ENCODE data around the gene IL20RB. TPM values are rescaled to one million over a fixed set of nuclear protein-coding genes. Genes with fewer than 3 reads are reported as not detected.

Gene IL20RB
- total RNA-seq, 2 donors from 2014 or later, result 3.4 to 8.7 TPM

DNA sequence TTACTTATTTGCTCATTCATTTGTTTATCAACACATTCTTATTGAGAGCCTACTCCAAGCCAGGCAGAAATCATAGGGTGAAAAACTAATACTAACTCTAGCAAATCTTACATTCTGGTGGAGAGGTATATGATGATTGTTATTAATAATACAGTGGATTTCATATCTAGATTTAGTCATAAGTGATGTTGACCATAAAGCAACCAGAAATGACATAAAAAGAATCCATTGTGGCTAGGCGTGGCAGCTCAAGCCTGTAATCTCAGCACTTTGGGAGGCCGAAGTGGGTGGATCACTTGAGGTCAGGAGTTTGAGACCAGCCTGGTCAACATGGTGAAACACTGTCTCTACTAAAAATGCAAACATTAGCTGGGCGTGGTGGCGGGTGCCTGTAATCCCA, 26.2 kb upstream of the IL20RB start:
- H3K4me1 Mint-ChIP-seq (ENCODE audit: low read depth in 2 of 2), result peaks cover 38 to 42% of the 10 kb centered on the region in 2 donors
- H3K27me3 Mint-ChIP-seq, result no peaks in the 10 kb centered on the region
- peaks cover 6% of the 10 kb centered on the region for H3K36me3 Mint-ChIP-seq
- H3K9me3 Mint-ChIP-seq, result no peaks in the 10 kb centered on the region
- DNase-seq (ENCODE audit: low spot score) (no peak), ATAC-seq (no peak)
- H3K27ac Mint-ChIP-seq, result peak overlapping the region in 1 of 2 donors; percentile 52
- no peak overlapping the region for H3K4me3 Mint-ChIP-seq

DNA sequence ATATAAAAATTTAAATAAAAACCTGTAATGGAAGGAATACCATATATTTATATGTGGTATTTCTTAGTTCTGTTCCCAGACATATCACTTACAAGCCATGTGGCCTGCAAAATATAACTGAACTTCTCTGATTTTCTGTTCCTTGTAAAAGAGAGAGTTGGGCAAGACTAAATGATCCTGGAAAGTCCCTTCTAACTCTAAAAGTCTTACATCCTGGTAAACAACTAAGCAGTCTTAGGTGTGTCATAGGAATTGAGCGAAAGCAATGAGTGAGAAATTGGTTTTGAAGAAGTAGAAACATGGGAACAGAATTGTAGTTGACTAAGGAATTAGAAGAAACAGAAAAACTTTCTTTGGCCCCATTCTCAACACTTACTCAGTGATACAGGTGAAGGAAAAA, 25.3 kb upstream of the IL20RB start:
- H3K27ac Mint-ChIP-seq, result peak overlapping the region; percentile 63 to 91
- H3K9me3 Mint-ChIP-seq, result no peaks in the 10 kb centered on the region
- peaks cover 8% of the 10 kb centered on the region for H3K36me3 Mint-ChIP-seq
- H3K27me3 Mint-ChIP-seq, result no peaks in the 10 kb centered on the region
- H3K4me1 Mint-ChIP-seq (ENCODE audit: low read depth in 2 of 2), result peaks cover 40 to 41% of the 10 kb centered on the region in 2 donors
- ATAC-seq (no peak), DNase-seq (ENCODE audit: low spot score) (no peak)
- H3K4me3 Mint-ChIP-seq, result no peak overlapping the region

DNA sequence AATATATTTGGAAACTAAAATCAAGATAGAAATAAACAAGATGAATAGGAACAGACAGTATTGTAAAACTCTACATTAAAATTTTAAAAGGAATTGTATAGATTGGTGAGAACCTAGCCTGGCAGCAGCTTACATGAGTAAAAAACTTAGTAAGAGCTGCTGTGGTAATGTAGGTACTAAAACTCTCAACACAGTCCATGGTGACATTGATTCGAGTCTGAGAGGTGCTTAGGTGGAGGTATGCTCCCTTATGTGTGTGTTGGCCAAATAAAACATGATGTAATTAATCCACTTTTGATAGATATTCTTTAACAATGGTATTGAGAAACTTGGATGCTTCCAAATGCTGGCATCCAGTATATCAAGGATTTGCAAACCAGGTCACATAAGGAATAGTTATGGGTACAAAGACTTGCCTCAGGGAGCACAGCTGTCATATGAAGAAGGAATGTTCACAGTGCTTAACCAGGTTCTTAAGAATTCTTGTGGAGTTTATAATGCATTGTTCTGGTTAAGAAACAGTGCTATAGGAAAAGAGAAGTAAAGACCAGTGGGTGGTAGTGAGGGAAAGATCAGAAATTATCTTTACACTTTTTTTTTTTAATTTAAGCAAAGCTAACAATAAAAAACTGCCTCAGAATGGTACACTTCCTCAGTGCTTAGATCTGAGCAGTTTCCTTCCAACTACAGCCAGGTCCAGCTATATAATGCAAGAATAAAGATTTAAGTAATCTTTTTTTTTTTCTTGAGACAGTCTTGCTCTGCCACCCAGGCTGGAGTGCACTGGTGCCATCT, 24.6 kb upstream of the IL20RB start:
- DNase-seq (ENCODE audit: low spot score), result no peak
- Mint-ChIP-seq H3K4me3 (no peak overlapping the region), H3K9me3 (no peaks in the 10 kb centered on the region), H3K27me3 (no peaks in the 10 kb centered on the region), H3K4me1 (ENCODE audit: low read depth in 2 of 2) (peaks cover 41% of the 10 kb centered on the region in 2 donors), H3K36me3 (peaks cover 14% of the 10 kb centered on the region), H3K27ac (peak overlapping the region; percentile 63 to 91)
- no peak for ATAC-seq

DNA sequence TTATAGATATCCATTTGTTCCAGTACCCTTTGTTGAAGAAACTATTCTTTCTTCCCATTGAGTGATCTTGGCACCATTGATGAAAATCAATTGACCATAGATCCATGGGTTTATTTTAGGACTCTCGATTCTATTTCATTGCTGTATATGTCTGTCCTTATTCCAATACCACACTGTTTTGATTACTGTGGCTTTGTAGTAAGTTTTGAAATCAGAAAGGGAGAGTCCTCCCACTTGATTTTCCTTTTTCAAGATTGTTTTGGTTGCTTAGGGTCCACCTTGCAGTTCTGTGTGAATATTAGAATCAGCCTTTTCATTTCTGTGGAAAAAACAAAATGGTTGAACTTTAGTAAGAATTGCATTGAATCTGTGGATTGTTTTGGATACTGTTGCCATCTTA, 20.6 kb upstream of the IL20RB start:
- Mint-ChIP-seq H3K4me1 (ENCODE audit: low read depth in 2 of 2) (peaks cover 52 to 58% of the 10 kb centered on the region in 2 donors), H3K36me3 (peaks cover 10% of the 10 kb centered on the region), H3K27ac (no peak overlapping the region), H3K4me3 (no peak overlapping the region), H3K9me3 (no peaks in the 10 kb centered on the region), H3K27me3 (no peaks in the 10 kb centered on the region)
- DNase-seq (ENCODE audit: low spot score) (no peak), ATAC-seq (no peak)

DNA sequence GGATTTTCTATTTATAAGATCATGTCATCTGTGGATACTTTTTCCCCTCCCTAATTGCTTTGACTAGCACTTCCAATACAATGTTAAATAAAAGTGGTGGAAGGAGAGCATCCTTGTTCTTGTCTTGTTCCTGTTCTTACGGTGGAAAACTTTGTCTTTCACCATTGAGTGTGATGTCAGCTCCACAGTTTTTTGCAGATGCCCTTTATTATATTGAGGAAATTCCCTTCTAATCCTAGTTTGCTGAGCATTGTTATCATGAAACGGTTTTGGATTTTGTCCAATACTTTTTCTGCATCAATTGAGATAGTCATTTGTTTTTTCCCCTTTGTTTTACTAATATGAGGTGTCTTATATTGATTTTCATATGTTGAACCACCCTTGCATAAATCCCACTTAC, 19.9 kb upstream of the IL20RB start:
- no peak overlapping the region for H3K4me3 Mint-ChIP-seq
- H3K27ac Mint-ChIP-seq, result peak overlapping the region in 1 of 2 donors; percentile 10
- no peaks in the 10 kb centered on the region for H3K9me3 Mint-ChIP-seq
- ATAC-seq (no peak), DNase-seq (ENCODE audit: low spot score) (no peak)
- no peaks in the 10 kb centered on the region for H3K27me3 Mint-ChIP-seq
- H3K36me3 Mint-ChIP-seq, result peaks cover 10% of the 10 kb centered on the region
- H3K4me1 Mint-ChIP-seq (ENCODE audit: low read depth in 2 of 2), result peaks cover 54 to 58% of the 10 kb centered on the region in 2 donors

DNA sequence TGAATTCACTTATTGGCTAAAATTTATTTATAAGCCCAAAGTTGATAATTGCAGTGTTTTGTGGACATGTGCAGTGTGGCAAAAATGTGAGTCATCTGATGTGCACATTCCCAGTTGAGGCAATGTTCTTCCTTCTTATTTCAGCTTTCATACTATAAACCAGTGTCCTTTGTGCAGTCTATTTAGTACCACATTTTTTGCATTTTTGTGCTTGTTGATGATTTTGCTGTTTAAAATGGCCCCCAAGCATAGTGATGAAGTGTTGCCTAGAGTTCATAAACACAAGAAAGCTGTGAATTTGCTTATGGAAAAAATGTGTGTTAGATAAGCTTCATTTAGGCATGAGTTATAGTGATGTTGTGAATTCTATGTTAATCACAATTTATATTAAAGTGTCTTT, 19.4 kb upstream of the IL20RB start:
- DNase-seq (ENCODE audit: low spot score) (no peak), ATAC-seq (no peak)
- Mint-ChIP-seq H3K4me3 (no peak overlapping the region), H3K9me3 (no peaks in the 10 kb centered on the region), H3K4me1 (ENCODE audit: low read depth in 2 of 2) (peaks cover 54 to 58% of the 10 kb centered on the region in 2 donors), H3K27ac (peak overlapping the region in 1 of 2 donors; percentile 10), H3K36me3 (peaks cover 10% of the 10 kb centered on the region), H3K27me3 (no peaks in the 10 kb centered on the region)

DNA sequence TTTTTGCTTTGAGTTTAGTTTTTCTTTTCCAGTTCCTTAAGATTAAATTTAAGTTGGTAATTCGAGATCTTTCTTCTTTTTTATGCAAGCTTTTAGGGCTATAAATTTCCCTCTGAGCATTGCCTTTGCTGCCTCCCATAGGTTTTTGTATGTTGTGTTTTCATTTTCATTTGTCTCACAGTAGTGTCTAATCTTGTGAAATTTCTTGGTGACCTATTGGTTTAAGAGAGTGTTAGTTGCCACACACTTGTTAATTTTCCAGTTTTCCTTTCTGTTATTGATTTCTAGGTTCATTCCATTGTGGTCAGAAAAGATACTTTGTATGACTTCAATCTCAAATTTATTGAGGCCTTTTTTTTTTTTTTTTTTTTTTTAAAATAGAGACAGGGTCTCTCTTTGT, 18.3 kb upstream of the IL20RB start:
- Mint-ChIP-seq H3K4me1 (ENCODE audit: low read depth in 2 of 2) (peaks cover 56 to 61% of the 10 kb centered on the region in 2 donors), H3K27me3 (no peaks in the 10 kb centered on the region), H3K4me3 (peak overlapping the region; percentile 46), H3K36me3 (peaks cover 10% of the 10 kb centered on the region), H3K9me3 (no peaks in the 10 kb centered on the region), H3K27ac (peak overlapping the region; percentile 10 to 64)
- DNase-seq (ENCODE audit: low spot score) (no peak), ATAC-seq (peak; percentile 48 to 59)

DNA sequence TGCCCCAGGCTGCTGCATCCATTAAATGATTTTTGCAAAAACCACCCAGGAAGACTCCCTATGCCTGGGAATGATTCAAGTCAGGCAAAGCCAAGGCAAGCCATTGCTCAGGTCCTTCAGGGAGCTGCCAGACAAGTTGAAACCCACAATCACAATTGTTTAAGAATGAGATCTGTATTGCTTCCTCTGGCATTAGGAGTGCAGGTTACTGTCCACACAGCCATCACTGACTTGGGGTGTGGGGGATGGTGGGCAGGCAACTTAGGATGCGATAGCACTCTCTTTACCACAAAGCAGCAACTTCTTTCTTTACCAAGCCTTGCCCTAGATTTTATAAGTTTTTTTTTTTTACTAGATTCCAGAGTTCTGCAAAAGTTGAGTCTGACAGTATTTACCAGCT, 15.0 kb upstream of the IL20RB start:
- Mint-ChIP-seq H3K4me3 (no peak overlapping the region), H3K27me3 (no peaks in the 10 kb centered on the region), H3K9me3 (no peaks in the 10 kb centered on the region), H3K4me1 (ENCODE audit: low read depth in 2 of 2) (peaks cover 51 to 58% of the 10 kb centered on the region in 2 donors), H3K27ac (peak overlapping the region in 1 of 2 donors; percentile 7), H3K36me3 (peaks cover 12% of the 10 kb centered on the region)
- DNase-seq (ENCODE audit: low spot score) (no peak), ATAC-seq (no peak)

DNA sequence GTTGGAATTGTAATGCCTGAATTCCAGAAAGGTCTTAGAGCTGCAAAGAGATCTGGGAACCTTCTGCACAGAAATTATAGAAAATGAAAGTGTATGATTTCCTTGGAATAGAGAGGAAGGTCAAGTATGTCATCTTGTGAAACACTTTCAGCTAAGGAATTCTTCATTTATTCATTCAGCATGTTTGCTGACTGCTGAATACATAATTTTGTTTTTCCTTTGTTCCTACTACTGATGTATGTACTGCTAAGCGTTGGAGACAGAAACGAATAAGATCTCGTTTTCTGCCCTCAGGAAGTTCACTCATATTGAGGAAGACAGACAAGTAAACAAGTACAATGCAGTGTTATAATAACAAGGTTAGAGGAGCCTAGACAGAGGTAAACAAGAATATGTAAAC, 14.3 kb upstream of the IL20RB start:
- ATAC-seq, result no peak
- peaks cover 46 to 54% of the 10 kb centered on the region in 2 donors for H3K4me1 Mint-ChIP-seq (ENCODE audit: low read depth in 2 of 2)
- no peaks in the 10 kb centered on the region for H3K27me3 Mint-ChIP-seq
- no peaks in the 10 kb centered on the region for H3K9me3 Mint-ChIP-seq
- DNase-seq (ENCODE audit: low spot score), result no peak
- H3K27ac Mint-ChIP-seq, result peak overlapping the region in 1 of 2 donors; percentile 7
- H3K36me3 Mint-ChIP-seq, result peaks cover 9% of the 10 kb centered on the region
- H3K4me3 Mint-ChIP-seq, result no peak overlapping the region

DNA sequence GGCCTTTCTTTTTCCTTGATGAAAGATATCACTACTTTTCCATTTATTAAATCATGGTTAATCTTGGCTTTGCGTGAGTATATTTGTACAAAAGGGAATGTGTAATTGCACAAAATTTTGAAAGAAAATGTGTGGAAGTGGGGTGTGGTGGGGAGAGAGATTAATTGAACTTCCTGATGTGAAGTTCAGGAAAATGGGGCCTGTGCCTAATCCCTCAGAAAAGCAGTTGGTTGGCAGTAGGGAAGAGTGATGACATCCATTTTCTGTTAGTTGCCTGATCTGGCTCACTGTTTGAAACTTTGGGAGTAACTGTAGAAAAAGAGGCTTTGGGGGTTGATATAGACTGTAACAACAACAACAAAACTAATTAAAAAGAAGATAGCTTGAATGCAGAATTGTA, 10.8 kb upstream of the IL20RB start:
- Mint-ChIP-seq H3K27ac (no peak overlapping the region), H3K36me3 (peaks cover 9% of the 10 kb centered on the region), H3K27me3 (no peaks in the 10 kb centered on the region), H3K4me3 (no peak overlapping the region), H3K9me3 (no peaks in the 10 kb centered on the region), H3K4me1 (ENCODE audit: low read depth in 2 of 2) (peaks cover 28 to 31% of the 10 kb centered on the region in 2 donors)
- ATAC-seq (no peak), DNase-seq (ENCODE audit: low spot score) (no peak)

DNA sequence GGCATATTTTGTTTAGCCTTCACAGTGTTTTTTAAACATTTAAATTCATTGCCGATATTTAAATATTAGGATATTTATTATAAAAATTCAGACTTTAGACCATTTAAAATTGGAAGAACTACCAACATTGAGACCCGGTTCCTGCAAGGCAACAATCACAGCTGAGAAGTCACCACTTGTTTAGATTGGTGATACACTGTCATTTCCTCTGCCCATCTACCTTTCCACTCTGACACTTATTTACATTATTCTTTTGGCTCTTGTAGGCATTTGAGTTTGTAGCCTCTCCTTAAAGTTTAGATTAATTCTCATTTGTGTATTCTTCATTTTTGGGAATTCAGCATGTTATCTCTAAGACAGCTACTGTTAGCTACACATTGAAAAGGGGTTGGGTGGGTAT, 10.3 kb upstream of the IL20RB start:
- Mint-ChIP-seq H3K9me3 (no peaks in the 10 kb centered on the region), H3K4me1 (ENCODE audit: low read depth in 2 of 2) (peaks cover 23 to 27% of the 10 kb centered on the region in 2 donors), H3K4me3 (no peak overlapping the region), H3K27me3 (no peaks in the 10 kb centered on the region), H3K27ac (peak overlapping the region in 1 of 2 donors; percentile 3), H3K36me3 (peaks cover 9% of the 10 kb centered on the region)
- DNase-seq (ENCODE audit: low spot score), result no peak
- ATAC-seq, result no peak

DNA sequence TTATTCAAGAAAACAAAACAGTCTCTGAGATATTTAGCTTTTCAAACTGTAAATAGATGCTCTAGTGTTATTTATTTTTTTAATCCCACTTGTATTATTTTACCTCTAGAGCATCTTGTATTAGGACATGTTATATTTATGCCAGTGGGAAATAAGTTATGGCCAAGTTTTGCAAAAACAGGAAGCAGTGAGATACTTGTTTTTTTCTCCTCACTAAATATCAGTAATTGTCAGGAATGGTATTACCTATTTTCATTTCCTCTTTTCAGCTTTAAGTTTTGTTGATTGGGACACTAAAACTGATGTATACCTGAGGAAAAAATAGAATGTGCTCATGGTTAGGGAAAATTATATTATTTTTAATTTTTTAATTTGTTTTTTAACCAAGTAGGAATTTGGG, 8.6 kb upstream of the IL20RB start:
- Mint-ChIP-seq H3K36me3 (peaks cover 9% of the 10 kb centered on the region), H3K4me3 (no peak overlapping the region), H3K27ac (no peak overlapping the region), H3K9me3 (no peaks in the 10 kb centered on the region), H3K27me3 (no peaks in the 10 kb centered on the region), H3K4me1 (ENCODE audit: low read depth in 2 of 2) (peaks cover 9 to 12% of the 10 kb centered on the region in 2 donors)
- no peak for DNase-seq (ENCODE audit: low spot score)
- no peak for ATAC-seq

DNA sequence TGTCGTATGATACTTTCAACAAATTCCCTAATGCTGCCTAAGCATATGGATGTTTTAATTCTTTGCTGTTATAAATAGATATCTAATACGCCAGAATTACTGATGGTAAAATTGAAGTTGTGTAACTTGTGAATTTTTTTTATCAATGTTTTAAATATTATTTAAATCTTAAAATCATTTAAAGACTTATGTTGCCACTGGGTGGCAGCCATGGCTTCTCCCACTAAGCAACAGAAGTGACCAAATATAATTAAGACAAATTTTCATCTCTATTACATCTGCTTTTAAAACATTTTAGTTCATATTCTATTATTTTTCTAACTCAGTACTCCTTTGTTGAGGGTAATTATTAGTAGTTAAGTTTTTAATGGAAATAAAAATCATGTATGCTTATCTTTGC, 8.1 kb upstream of the IL20RB start:
- Mint-ChIP-seq H3K4me3 (no peak overlapping the region), H3K36me3 (peaks cover 9% of the 10 kb centered on the region), H3K9me3 (no peaks in the 10 kb centered on the region), H3K4me1 (ENCODE audit: low read depth in 2 of 2) (peaks cover 11 to 13% of the 10 kb centered on the region in 2 donors), H3K27me3 (no peaks in the 10 kb centered on the region), H3K27ac (no peak overlapping the region)
- ATAC-seq (no peak), DNase-seq (ENCODE audit: low spot score) (no peak)

DNA sequence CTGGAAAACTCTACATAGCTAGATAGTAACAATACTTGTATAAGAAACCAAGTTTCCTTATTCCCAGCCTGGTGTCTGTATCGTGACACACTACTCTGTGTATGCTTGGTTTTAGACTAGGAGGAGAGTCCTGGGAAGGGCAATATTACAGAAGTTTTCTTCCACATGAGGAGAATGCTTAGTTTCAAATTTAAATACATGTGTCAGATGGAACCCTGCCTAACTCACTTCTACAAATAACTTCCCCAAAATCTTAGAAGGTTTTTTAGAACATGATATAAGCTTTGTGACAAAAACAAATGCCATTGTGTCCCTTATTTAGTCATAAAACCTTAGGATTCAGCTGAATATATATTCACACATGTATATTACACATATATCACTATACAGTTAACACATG, 7.2 kb upstream of the IL20RB start:
- no peak for ATAC-seq
- H3K4me3 Mint-ChIP-seq, result no peak overlapping the region
- H3K36me3 Mint-ChIP-seq, result peaks cover 6% of the 10 kb centered on the region
- no peaks in the 10 kb centered on the region for H3K9me3 Mint-ChIP-seq
- H3K4me1 Mint-ChIP-seq (ENCODE audit: low read depth in 2 of 2), result peaks cover 20 to 22% of the 10 kb centered on the region in 2 donors
- no peaks in the 10 kb centered on the region for H3K27me3 Mint-ChIP-seq
- DNase-seq (ENCODE audit: low spot score), result no peak
- H3K27ac Mint-ChIP-seq, result no peak overlapping the region

Data from natural killer cell treated with Interleukin-12 subunit alpha and Interleukin-12 subunit beta and Interleukin-15 and Interleukin-18, amount 100 ng/mL, for 72 hours (primary cell).